ENCODE results near the gene ERCC4. TPM values are rescaled to one million over a fixed set of nuclear protein-coding genes. Genes with fewer than 3 reads are reported as not detected.

Gene ERCC4
- total RNA-seq, 1 donor from 2014 or later: 6.2 TPM

DNA sequence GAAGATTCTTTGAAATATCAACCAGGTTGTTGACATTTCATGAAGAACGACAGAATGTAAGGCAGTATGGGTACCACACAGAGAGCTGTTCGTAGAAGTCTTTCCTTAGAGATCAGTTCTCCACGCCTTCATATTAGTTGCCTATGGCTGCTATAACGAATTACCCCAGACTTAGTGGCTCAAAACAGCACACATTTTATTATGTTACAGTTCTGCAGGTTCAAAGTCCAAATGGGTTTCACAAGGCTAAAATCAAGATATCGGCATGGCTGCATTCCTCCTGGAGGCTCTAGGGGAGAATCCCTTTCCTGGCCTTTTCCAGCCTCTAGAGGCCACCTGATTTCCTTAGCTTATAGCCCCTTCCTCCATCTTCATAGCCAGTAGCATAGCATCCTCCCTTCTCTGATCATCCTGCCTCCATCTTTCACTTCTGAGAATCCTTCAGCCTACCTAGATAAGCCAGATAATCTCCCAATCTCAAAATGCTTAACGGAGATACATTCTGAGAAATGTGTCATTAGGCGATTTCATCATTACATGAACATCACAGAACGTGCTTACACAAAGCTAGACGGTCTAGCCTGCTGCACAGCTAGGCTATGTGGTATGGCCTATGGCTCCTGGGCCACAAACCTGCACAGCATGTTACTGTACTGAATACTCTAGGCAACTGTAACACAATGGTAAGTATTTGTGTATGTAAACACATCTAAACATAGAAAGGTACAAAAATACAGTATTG is 26.0 kb downstream of the ERCC4 start:
- H3K4me1 ChIP-seq: no peaks in the 10 kb centered on the region
- no peaks in the 10 kb centered on the region for H3K9me3 ChIP-seq
- TF ChIP-seq, protein P1, sequence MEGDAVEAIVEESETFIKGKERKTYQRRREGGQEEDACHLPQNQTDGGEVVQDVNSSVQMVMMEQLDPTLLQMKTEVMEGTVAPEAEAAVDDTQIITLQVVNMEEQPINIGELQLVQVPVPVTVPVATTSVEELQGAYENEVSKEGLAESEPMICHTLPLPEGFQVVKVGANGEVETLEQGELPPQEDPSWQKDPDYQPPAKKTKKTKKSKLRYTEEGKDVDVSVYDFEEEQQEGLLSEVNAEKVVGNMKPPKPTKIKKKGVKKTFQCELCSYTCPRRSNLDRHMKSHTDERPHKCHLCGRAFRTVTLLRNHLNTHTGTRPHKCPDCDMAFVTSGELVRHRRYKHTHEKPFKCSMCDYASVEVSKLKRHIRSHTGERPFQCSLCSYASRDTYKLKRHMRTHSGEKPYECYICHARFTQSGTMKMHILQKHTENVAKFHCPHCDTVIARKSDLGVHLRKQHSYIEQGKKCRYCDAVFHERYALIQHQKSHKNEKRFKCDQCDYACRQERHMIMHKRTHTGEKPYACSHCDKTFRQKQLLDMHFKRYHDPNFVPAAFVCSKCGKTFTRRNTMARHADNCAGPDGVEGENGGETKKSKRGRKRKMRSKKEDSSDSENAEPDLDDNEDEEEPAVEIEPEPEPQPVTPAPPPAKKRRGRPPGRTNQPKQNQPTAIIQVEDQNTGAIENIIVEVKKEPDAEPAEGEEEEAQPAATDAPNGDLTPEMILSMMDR (IDR thresholded peaks at IDR 0.05): no peak
- H3K36me3 ChIP-seq: peaks cover 35 to 40% of the 10 kb centered on the region in 2 donors
- intact Hi-C loops (cut with DNase I): no loop called here
- H3K4me3 ChIP-seq: no peak overlapping the region
- no peak for DNase-seq (ENCODE audit: low spot score in 2 of 2)
- no peak overlapping the region for H3K27ac ChIP-seq
- no peaks in the 10 kb centered on the region for H3K27me3 ChIP-seq

DNA sequence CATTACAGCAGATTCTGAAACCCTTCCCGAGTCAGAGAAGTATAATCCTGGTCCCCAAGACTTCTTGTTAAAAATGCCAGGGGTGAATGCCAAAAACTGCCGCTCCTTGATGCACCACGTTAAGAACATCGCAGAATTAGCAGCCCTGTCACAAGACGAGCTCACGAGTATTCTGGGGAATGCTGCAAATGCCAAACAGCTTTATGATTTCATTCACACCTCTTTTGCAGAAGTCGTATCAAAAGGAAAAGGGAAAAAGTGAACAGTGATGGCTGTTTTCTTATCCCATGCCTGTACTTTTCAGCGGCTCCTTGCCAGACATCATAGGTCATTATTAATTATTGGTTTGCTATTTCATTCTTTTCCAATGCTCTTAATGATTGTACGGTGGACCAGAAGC is 28.1 kb downstream of the ERCC4 start:
- no peak overlapping the region for H3K27ac ChIP-seq
- intact Hi-C loops (cut with DNase I): no loop called here
- no peaks in the 10 kb centered on the region for H3K27me3 ChIP-seq
- no peak for DNase-seq (ENCODE audit: low spot score in 2 of 2)
- TF ChIP-seq, protein P1 (IDR thresholded peaks at IDR 0.05): no peak
- H3K4me1 ChIP-seq: no peaks in the 10 kb centered on the region
- no peaks in the 10 kb centered on the region for H3K9me3 ChIP-seq
- H3K36me3 ChIP-seq: peaks cover 35 to 38% of the 10 kb centered on the region in 2 donors
- no peak overlapping the region for H3K4me3 ChIP-seq

DNA sequence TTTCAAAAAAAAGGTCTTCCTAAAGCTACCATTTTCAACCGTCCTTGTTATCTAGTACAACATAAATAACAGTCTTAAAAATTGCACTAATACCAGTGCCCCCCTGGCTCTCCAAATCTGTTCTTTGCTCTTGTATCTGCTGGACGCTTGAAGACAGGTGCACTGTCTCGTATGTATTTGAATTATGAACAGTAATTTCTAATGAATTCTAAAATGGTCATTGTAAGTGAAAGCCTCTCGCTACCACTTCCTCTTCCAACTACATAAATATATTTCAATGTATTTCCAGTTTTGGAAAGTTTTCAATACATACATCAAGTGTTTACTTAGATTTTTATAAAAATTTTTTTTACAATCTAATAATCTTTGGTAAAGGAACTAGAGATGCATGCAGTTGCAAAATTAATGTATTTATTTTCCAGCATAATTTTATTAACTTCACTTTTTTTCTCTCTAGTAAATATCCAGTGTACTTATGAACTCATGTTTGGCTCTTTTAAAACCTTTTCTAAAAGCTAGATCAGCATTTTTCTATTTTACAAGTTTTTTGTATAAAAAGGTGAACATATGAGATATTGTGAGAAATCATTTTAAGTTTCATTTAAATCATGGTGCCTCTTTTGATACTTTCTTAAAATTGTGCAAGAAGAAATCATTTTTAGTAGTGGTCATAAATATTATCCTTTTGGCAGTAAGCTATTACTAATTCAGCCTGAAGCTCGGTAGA is 31.0 kb downstream of the ERCC4 start:
- H3K4me3 ChIP-seq: no peak overlapping the region
- no peak overlapping the region for H3K27ac ChIP-seq
- no peaks in the 10 kb centered on the region for H3K4me1 ChIP-seq
- peaks cover 22 to 27% of the 10 kb centered on the region in 2 donors for H3K36me3 ChIP-seq
- no peaks in the 10 kb centered on the region for H3K9me3 ChIP-seq
- H3K27me3 ChIP-seq: no peaks in the 10 kb centered on the region
- intact Hi-C loops (cut with DNase I): loop anchor here (10.0 kb wide), 1 partner anchor 234 kb away; no protein-coding TSS in a partner anchor
- DNase-seq (ENCODE audit: low spot score in 2 of 2): no peak
- TF ChIP-seq, protein P1 (IDR thresholded peaks at IDR 0.05): no peak

DNA sequence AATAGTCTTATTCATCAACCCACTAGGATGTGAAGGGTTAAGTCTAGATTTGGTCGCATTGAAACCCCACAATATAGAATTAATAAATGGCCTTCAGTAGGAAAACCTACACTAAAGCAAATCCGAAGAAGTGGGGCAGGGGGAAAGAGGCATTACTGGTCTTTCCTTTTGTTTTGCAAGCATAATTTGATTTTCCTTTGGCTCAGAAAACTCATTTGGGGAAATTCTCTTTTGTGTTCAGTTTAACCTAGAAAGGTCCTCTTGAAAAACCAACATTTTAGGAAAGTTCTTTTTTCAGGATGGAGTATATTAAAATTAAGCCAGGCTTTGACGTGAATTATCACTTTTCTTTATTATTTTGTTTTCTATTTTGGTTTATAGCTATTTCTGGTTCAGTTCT is 31.7 kb downstream of the ERCC4 start:
- Histone ChIP-seq H3K4me3 (no peak overlapping the region), H3K27me3 (no peaks in the 10 kb centered on the region), H3K9me3 (no peaks in the 10 kb centered on the region), H3K36me3 (peaks cover 16 to 21% of the 10 kb centered on the region in 2 donors), H3K4me1 (peaks cover 0 to 2% of the 10 kb centered on the region in 2 donors), H3K27ac (no peak overlapping the region)
- intact Hi-C loops (cut with DNase I): loop anchor here (10.0 kb wide), 1 partner anchor 233 kb away; no protein-coding TSS in a partner anchor
- DNase-seq (ENCODE audit: low spot score in 2 of 2): no peak
- TF ChIP-seq, protein P1 (IDR thresholded peaks at IDR 0.05): no peak

DNA sequence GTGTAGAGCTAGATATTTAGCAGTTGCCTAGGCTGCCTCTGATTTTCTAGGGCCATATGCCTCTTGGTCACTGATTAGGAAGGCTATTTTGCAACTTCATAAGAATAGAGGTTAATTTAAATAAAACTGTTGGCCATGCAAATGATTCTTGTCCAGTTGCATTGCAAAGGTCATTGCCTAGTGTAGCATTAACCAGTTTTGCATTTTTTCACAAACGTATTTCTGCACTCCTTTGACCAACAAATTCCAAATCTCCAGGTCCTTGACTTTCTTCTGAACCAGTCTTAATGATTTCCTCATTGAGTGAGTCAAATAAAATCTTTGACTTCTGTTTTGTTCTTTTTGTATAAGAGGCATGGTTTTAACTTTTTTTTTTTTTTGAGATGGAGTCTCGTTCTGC is 33.5 kb downstream of the ERCC4 start:
- no peaks in the 10 kb centered on the region for H3K9me3 ChIP-seq
- H3K36me3 ChIP-seq: peaks cover 3% of the 10 kb centered on the region in 2 donors
- H3K27me3 ChIP-seq: no peaks in the 10 kb centered on the region
- no peak for DNase-seq (ENCODE audit: low spot score in 2 of 2)
- no peak overlapping the region for H3K4me3 ChIP-seq
- TF ChIP-seq, protein P1 (IDR thresholded peaks at IDR 0.05): no peak
- intact Hi-C loops (cut with DNase I): loop anchor here (10.0 kb wide), 1 partner anchor 231 kb away; no protein-coding TSS in a partner anchor
- peaks cover 0 to 11% of the 10 kb centered on the region in 2 donors for H3K4me1 ChIP-seq
- H3K27ac ChIP-seq: no peak overlapping the region
